Neural cell (in vitro differentiated cells): ENCODE results near the gene PDE7B. TPM values are rescaled to one million over a fixed set of nuclear protein-coding genes. Genes with fewer than 3 reads are reported as not detected.

ENCODE experiments used
- H2AFZ ChIP-seq: fragments of 200-600, 300-800 bp; sonication (generic), shearing (Covaris generic); 2 replicates; pipeline ENCODE4 v1.6.0; 2014; ENCODE audit warnings: low read depth, mild to moderate bottlenecking, antibody characterized with exemption, low read length, moderate library complexity
- H3F3A ChIP-seq: fragments of 200-600 bp; shearing (Covaris generic); 2 replicates; pipeline ENCODE4 v1.6.1; 2016; ENCODE audit warnings: mild to moderate bottlenecking, moderate library complexity, mixed read lengths, antibody characterized with exemption, low read length; ENCODE audit not compliant: insufficient read depth, poor library complexity, severe bottlenecking
- H3K27ac ChIP-seq: fragments of 200-600, 300-800 bp; sonication (generic), shearing (Covaris generic); 2 replicates; pipeline ENCODE4 v1.5.1; 2014; ENCODE audit warnings: mild to moderate bottlenecking, low read length, moderate library complexity
- H3K27me3 ChIP-seq: fragments of 300-800, 200-600 bp; sonication (generic), shearing (Covaris generic); 2 replicates; pipeline ENCODE4 v1.6.0; 2014; ENCODE audit warnings: mild to moderate bottlenecking, low read depth, low read length, moderate library complexity; ENCODE audit not compliant: insufficient read depth
- H3K36me3 ChIP-seq: fragments of 300-800, 200-600 bp; sonication (generic), shearing (Covaris generic); 2 replicates; pipeline ENCODE4 v1.5.1; 2014; ENCODE audit warnings: mild to moderate bottlenecking, antibody characterized with exemption, low read length, moderate library complexity; ENCODE audit not compliant: insufficient read depth
- H3K4me2 ChIP-seq: fragments of 300-800, 200-600 bp; sonication (generic), shearing (Covaris generic); 2 replicates; pipeline ENCODE4 v1.6.0; 2014; ENCODE audit warnings: mild to moderate bottlenecking, low read length
- H3K4me3 ChIP-seq: fragments of 300-800, 200-600 bp; sonication (generic), shearing (Covaris generic); 2 replicates; pipeline ENCODE4 v1.5.1; 2014; ENCODE audit warnings: mild to moderate bottlenecking, low read length, moderate library complexity
- H3K79me2 ChIP-seq: fragments of 200-600 bp; shearing (Covaris generic); replicated peaks from 2 replicates; pipeline ENCODE4 v1.6.0; 2014; ENCODE audit warnings: mild to moderate bottlenecking, low read length, moderate library complexity; ENCODE audit not compliant: insufficient read depth
- H3K9ac ChIP-seq: fragments of 300-800, 200-600 bp; sonication (generic), shearing (Covaris generic); 2 replicates; pipeline ENCODE4 v1.6.1; 2016; ENCODE audit warnings: mild to moderate bottlenecking, low read length, mixed read lengths
- H3K9me2 ChIP-seq: fragments of 200-600 bp; shearing (Covaris generic); 2 replicates; pipeline ENCODE4 v1.6.1; 2016; ENCODE audit warnings: mild to moderate bottlenecking, low read length, mixed read lengths; ENCODE audit not compliant: insufficient read depth
- H3K9me3 ChIP-seq: fragments of 200-600, 300-800 bp; sonication (generic), shearing (Covaris generic); 2 replicates; pipeline ENCODE4 v1.6.1; 2016; ENCODE audit warnings: mild to moderate bottlenecking, mixed run types, low read length, moderate library complexity, mixed read lengths
- H4K20me1 ChIP-seq: fragments of 200-600 bp; shearing (Covaris generic); 2 replicates; pipeline ENCODE4 v1.6.1; 2016; ENCODE audit warnings: mild to moderate bottlenecking, mixed run types; ENCODE audit not compliant: insufficient read depth
- EP300 ChIP-seq: fragments of 450-650 bp; conservative IDR thresholded peaks from 2 replicates; pipeline ENCODE4 v1.6.1; 2014; ENCODE audit warnings: antibody characterized with exemption, mild to moderate bottlenecking, moderate library complexity; ENCODE audit not compliant: poor library complexity, severe bottlenecking
- EZH2 ChIP-seq: fragments of 200-600, 300-800 bp; shearing (Covaris generic), sonication (generic); IDR thresholded peaks from 2 replicates; pipeline ENCODE4 v1.6.1; 2014; ENCODE audit warnings: antibody characterized with exemption, low read length, borderline replicate concordance, mild to moderate bottlenecking; ENCODE audit not compliant: insufficient read depth, poor library complexity, severe bottlenecking
- MXI1 ChIP-seq: fragments of 450-650 bp; conservative IDR thresholded peaks from 2 replicates; pipeline ENCODE4 v1.6.1; 2014; ENCODE audit warnings: antibody characterized with exemption, mild to moderate bottlenecking; ENCODE audit not compliant: poor library complexity, severe bottlenecking
- POLR2AphosphoS5 ChIP-seq: IDR thresholded peaks from 2 replicates; pipeline ENCODE4 v1.6.1; 2012
- RAD21 ChIP-seq: fragments of 450-650 bp; conservative IDR thresholded peaks from 2 replicates; pipeline ENCODE4 v1.6.1; 2014; ENCODE audit warnings: antibody characterized with exemption, mild to moderate bottlenecking, moderate library complexity
- SMC3 ChIP-seq: fragments of 450-650 bp; conservative IDR thresholded peaks from 2 replicates; pipeline ENCODE4 v1.6.1; 2014; ENCODE audit warnings: antibody characterized with exemption, mild to moderate bottlenecking, moderate library complexity; ENCODE audit not compliant: poor library complexity
- TAF1 ChIP-seq: IDR thresholded peaks from 2 replicates; pipeline ENCODE4 v1.6.1; 2012; ENCODE audit warnings: low read depth
- polyA plus RNA-seq: library from polyadenylated mRNA; depleted of rRNA; stranded (reverse); fragments of >200 nt; gene quantifications from 2 replicates; pipeline ENCODE4 v1.2.3, GENCODE V29; 2014
- TF ChIP-seq, protein P1 (sequence below): fragments of 450-650 bp; IDR thresholded peaks from 2 replicates; pipeline ENCODE4 v1.5.1; 2014; ENCODE audit warnings: antibody characterized with exemption, mild to moderate bottlenecking, moderate library complexity; ENCODE audit not compliant: poor library complexity, severe bottlenecking
- TF ChIP-seq, protein P2 (sequence below): IDR thresholded peaks from 2 replicates; pipeline ENCODE4 v1.6.1; 2012; ENCODE audit warnings: borderline replicate concordance

PDE7B gene
- polyA plus RNA-seq, 1 donor from 2014 or later = 5.9 TPM

GRCh38 chr6:135992739-135993138 is 141.2 kb downstream of the PDE7B start:
- no peak overlapping the region for H3K27ac ChIP-seq
- H3K4me3 ChIP-seq = no peak overlapping the region
- no peaks in the 10 kb centered on the region for H3K9me2 ChIP-seq
- TF ChIP-seq, protein P1, sequence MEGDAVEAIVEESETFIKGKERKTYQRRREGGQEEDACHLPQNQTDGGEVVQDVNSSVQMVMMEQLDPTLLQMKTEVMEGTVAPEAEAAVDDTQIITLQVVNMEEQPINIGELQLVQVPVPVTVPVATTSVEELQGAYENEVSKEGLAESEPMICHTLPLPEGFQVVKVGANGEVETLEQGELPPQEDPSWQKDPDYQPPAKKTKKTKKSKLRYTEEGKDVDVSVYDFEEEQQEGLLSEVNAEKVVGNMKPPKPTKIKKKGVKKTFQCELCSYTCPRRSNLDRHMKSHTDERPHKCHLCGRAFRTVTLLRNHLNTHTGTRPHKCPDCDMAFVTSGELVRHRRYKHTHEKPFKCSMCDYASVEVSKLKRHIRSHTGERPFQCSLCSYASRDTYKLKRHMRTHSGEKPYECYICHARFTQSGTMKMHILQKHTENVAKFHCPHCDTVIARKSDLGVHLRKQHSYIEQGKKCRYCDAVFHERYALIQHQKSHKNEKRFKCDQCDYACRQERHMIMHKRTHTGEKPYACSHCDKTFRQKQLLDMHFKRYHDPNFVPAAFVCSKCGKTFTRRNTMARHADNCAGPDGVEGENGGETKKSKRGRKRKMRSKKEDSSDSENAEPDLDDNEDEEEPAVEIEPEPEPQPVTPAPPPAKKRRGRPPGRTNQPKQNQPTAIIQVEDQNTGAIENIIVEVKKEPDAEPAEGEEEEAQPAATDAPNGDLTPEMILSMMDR = no peak
- TF ChIP-seq TAF1 (no peak), POLR2AphosphoS5 (no peak), EP300 (no peak), RAD21 (no peak), MXI1 (no peak), SMC3 (no peak), EZH2 (no peak)
- TF ChIP-seq, protein P2, sequence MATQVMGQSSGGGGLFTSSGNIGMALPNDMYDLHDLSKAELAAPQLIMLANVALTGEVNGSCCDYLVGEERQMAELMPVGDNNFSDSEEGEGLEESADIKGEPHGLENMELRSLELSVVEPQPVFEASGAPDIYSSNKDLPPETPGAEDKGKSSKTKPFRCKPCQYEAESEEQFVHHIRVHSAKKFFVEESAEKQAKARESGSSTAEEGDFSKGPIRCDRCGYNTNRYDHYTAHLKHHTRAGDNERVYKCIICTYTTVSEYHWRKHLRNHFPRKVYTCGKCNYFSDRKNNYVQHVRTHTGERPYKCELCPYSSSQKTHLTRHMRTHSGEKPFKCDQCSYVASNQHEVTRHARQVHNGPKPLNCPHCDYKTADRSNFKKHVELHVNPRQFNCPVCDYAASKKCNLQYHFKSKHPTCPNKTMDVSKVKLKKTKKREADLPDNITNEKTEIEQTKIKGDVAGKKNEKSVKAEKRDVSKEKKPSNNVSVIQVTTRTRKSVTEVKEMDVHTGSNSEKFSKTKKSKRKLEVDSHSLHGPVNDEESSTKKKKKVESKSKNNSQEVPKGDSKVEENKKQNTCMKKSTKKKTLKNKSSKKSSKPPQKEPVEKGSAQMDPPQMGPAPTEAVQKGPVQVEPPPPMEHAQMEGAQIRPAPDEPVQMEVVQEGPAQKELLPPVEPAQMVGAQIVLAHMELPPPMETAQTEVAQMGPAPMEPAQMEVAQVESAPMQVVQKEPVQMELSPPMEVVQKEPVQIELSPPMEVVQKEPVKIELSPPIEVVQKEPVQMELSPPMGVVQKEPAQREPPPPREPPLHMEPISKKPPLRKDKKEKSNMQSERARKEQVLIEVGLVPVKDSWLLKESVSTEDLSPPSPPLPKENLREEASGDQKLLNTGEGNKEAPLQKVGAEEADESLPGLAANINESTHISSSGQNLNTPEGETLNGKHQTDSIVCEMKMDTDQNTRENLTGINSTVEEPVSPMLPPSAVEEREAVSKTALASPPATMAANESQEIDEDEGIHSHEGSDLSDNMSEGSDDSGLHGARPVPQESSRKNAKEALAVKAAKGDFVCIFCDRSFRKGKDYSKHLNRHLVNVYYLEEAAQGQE = no peak
- no peak overlapping the region for H2AFZ ChIP-seq
- H3K27me3 ChIP-seq = no peaks in the 10 kb centered on the region
- no peaks in the 10 kb centered on the region for H3K9me3 ChIP-seq
- no peak overlapping the region for H3K4me2 ChIP-seq
- no peaks in the 10 kb centered on the region for H3F3A ChIP-seq
- no peaks in the 10 kb centered on the region for H4K20me1 ChIP-seq
- H3K9ac ChIP-seq = no peak overlapping the region
- no peaks in the 10 kb centered on the region for H3K36me3 ChIP-seq
- H3K79me2 ChIP-seq = no peaks in the 10 kb centered on the region

DNA sequence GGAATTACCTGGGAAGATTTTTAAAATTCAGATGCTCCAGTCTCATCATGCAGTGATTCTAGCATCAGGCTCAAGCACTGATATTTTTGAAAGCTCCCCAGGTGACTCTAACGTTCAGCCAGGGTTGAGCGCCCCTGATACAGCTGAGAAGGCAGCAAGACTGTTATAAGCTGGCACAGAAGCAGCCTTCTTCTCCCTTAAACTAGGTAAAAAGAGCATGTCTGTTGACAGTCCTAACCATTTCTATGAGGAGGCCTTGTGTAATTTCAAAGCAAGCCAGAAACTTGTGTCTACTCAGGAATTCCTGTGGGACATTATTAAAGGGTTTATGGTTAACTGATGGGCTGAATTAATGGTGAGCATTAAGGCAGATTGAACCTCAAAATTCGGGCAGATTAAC is 141.9 kb downstream of the PDE7B start:
- Histone ChIP-seq H3K36me3 (no peaks in the 10 kb centered on the region), H3K9ac (no peak overlapping the region), H3F3A (no peaks in the 10 kb centered on the region), H3K27me3 (no peaks in the 10 kb centered on the region), H3K79me2 (no peaks in the 10 kb centered on the region), H3K4me2 (no peak overlapping the region), H2AFZ (no peak overlapping the region), H3K9me2 (no peaks in the 10 kb centered on the region), H3K9me3 (no peaks in the 10 kb centered on the region), H3K4me3 (no peak overlapping the region), H3K27ac (no peak overlapping the region), H4K20me1 (no peaks in the 10 kb centered on the region)
- TF ChIP-seq, protein P2 = no peak
